ENCODE results near the gene DNAH14.
"Not testable (repeated sequence)": the region's sequence is repeated elsewhere in the genome, so short reads cannot be mapped to it uniquely, and the experiment has no call there.

Gene DNAH14

GRCh38 chr1:225191199-225191753 lies 261.8 kb downstream of the DNAH14 start:
- H3K4me3 ChIP-seq (ENCODE audit: insufficient read length, low read depth): no peak overlapping the region
- DNase-seq (ENCODE audit: low read depth, low spot score): no peak
- TF ChIP-seq SUZ12 (IDR thresholded peaks at IDR 0.05; ENCODE audit: extremely low read depth, insufficient read depth, insufficient read length) (no peak), ZNF274 (IDR thresholded peaks at IDR 0.05; ENCODE audit: low read depth, low read length) (no peak), YY1 (IDR thresholded peaks at IDR 0.05; ENCODE audit: insufficient read depth, insufficient read length) (no peak)

GRCh38 chr1:225201447-225201846 lies 272.0 kb downstream of the DNAH14 start:
- TF ChIP-seq YY1 (IDR thresholded peaks at IDR 0.05; ENCODE audit: insufficient read depth, insufficient read length): no peak
- TF ChIP-seq ZNF274 (IDR thresholded peaks at IDR 0.05; ENCODE audit: low read depth, low read length): no peak
- no peak for TF ChIP-seq SUZ12 (IDR thresholded peaks at IDR 0.05; ENCODE audit: extremely low read depth, insufficient read depth, insufficient read length)

More at GRCh38 chr1:225191199-225191753, 261.8 kb downstream of the DNAH14 start:
- Histone ChIP-seq H3K9me3 (ENCODE audit: insufficient read depth, low read length) (peaks cover 37% of the 10 kb centered on the region), H3K9ac (ENCODE audit: insufficient read length, low read depth) (no peak overlapping the region), H3K36me3 (ENCODE audit: insufficient read depth, insufficient read length, low read length) (no peaks in the 10 kb centered on the region), H3K4me1 (ENCODE audit: insufficient read depth, insufficient read length) (no peaks in the 10 kb centered on the region), H3K27me3 (ENCODE audit: insufficient read depth, insufficient read length) (no peaks in the 10 kb centered on the region)

GRCh38 chr1:225207791-225208190 lies 278.3 kb downstream of the DNAH14 start:
- Histone ChIP-seq H3K27me3 (ENCODE audit: insufficient read depth, insufficient read length) (no peaks in the 10 kb centered on the region), H3K4me1 (ENCODE audit: insufficient read depth, insufficient read length) (no peaks in the 10 kb centered on the region), H3K9me3 (ENCODE audit: insufficient read depth, low read length) (0 out of 2 replicates have a peak, but pooled peaks cover 8% of the 10 kb centered on the region), H3K9ac (ENCODE audit: insufficient read length, low read depth) (no peak overlapping the region), H3K36me3 (ENCODE audit: insufficient read depth, insufficient read length, low read length) (peaks cover 3% of the 10 kb centered on the region), H3K4me3 (ENCODE audit: insufficient read length, low read depth) (no peak overlapping the region)
- no peak for DNase-seq (ENCODE audit: low read depth, low spot score)
- no peak for TF ChIP-seq SUZ12 (IDR thresholded peaks at IDR 0.05; ENCODE audit: extremely low read depth, insufficient read depth, insufficient read length)

More at GRCh38 chr1:225201447-225201846, 272.0 kb downstream of the DNAH14 start:
- H3K4me3 ChIP-seq (ENCODE audit: insufficient read length, low read depth): no peak overlapping the region
- no peaks in the 10 kb centered on the region for H3K27me3 ChIP-seq (ENCODE audit: insufficient read depth, insufficient read length)
- peak; percentile 15 for DNase-seq (ENCODE audit: low read depth, low spot score)
- H3K4me1 ChIP-seq (ENCODE audit: insufficient read depth, insufficient read length): no peaks in the 10 kb centered on the region
- H3K9me3 ChIP-seq (ENCODE audit: insufficient read depth, low read length): no peaks in the 10 kb centered on the region
- no peaks in the 10 kb centered on the region for H3K36me3 ChIP-seq (ENCODE audit: insufficient read depth, insufficient read length, low read length)
- H3K9ac ChIP-seq (ENCODE audit: insufficient read length, low read depth): no peak overlapping the region

- Histone ChIP-seq H3K9me3 (ENCODE audit: insufficient read depth, low read length) (0 out of 2 replicates have a peak, but pooled peaks cover 8% of the 10 kb centered on the region), H3K4me1 (ENCODE audit: insufficient read depth, insufficient read length) (no peaks in the 10 kb centered on the region), H3K4me3 (ENCODE audit: insufficient read length, low read depth) (no peak overlapping the region), H3K9ac (ENCODE audit: insufficient read length, low read depth) (no peak overlapping the region), H3K36me3 (ENCODE audit: insufficient read depth, insufficient read length, low read length) (peaks cover 3% of the 10 kb centered on the region), H3K27me3 (ENCODE audit: insufficient read depth, insufficient read length) (no peaks in the 10 kb centered on the region)
- DNase-seq (ENCODE audit: low read depth, low spot score): no peak
- TF ChIP-seq SUZ12 (IDR thresholded peaks at IDR 0.05; ENCODE audit: extremely low read depth, insufficient read depth, insufficient read length): no peak
- TF ChIP-seq YY1 (IDR thresholded peaks at IDR 0.05; ENCODE audit: insufficient read depth, insufficient read length): no peak
- no peak for TF ChIP-seq ZNF274 (IDR thresholded peaks at IDR 0.05; ENCODE audit: low read depth, low read length)
Measured at GRCh38 chr1:225209153-225209552, 279.7 kb downstream of the DNAH14 start.

- not testable (repeated sequence) for H3K4me3 ChIP-seq (ENCODE audit: insufficient read length, low read depth); DNase-seq (ENCODE audit: low read depth, low spot score); H3K9ac ChIP-seq (ENCODE audit: insufficient read length, low read depth); H3K4me1 ChIP-seq (ENCODE audit: insufficient read depth, insufficient read length); H3K27me3 ChIP-seq (ENCODE audit: insufficient read depth, insufficient read length); H3K36me3 ChIP-seq (ENCODE audit: insufficient read depth, insufficient read length, low read length); H3K9me3 ChIP-seq (ENCODE audit: insufficient read depth, low read length)
Measured at GRCh38 chr1:225210180-225210579, 280.7 kb downstream of the DNAH14 start.

GRCh38 chr1:225211694-225212442 lies 282.4 kb downstream of the DNAH14 start:
- not testable (repeated sequence) for H3K27me3 ChIP-seq (ENCODE audit: insufficient read depth, insufficient read length); H3K36me3 ChIP-seq (ENCODE audit: insufficient read depth, insufficient read length, low read length); H3K4me1 ChIP-seq (ENCODE audit: insufficient read depth, insufficient read length); H3K9ac ChIP-seq (ENCODE audit: insufficient read length, low read depth); DNase-seq (ENCODE audit: low read depth, low spot score); H3K9me3 ChIP-seq (ENCODE audit: insufficient read depth, low read length); H3K4me3 ChIP-seq (ENCODE audit: insufficient read length, low read depth)

GRCh38 chr1:225224287-225224686 lies 294.8 kb downstream of the DNAH14 start:
- no peaks in the 10 kb centered on the region for H3K4me1 ChIP-seq (ENCODE audit: insufficient read depth, insufficient read length)
- peaks cover 17% of the 10 kb centered on the region; the same call in 1 of the 2 replicates for H3K9me3 ChIP-seq (ENCODE audit: insufficient read depth, low read length)
- no peak overlapping the region for H3K4me3 ChIP-seq (ENCODE audit: insufficient read length, low read depth)
- H3K9ac ChIP-seq (ENCODE audit: insufficient read length, low read depth): no peak overlapping the region
- H3K36me3 ChIP-seq (ENCODE audit: insufficient read depth, insufficient read length, low read length): no peaks in the 10 kb centered on the region
- DNase-seq (ENCODE audit: low read depth, low spot score): no peak
- no peaks in the 10 kb centered on the region for H3K27me3 ChIP-seq (ENCODE audit: insufficient read depth, insufficient read length)
- TF ChIP-seq YY1 (IDR thresholded peaks at IDR 0.05; ENCODE audit: insufficient read depth, insufficient read length) (no peak), ZNF274 (IDR thresholded peaks at IDR 0.05; ENCODE audit: low read depth, low read length) (no peak), SUZ12 (IDR thresholded peaks at IDR 0.05; ENCODE audit: extremely low read depth, insufficient read depth, insufficient read length) (no peak)

All from NT2/D1 (cell line).